Measurements from ENCODE around the gene JSRP1.
"Not testable (repeated sequence)": the region's sequence is repeated elsewhere in the genome, so short reads cannot be mapped to it uniquely, and the experiment has no call there.

Gene JSRP1

GRCh38 chr19:2282062-2282861, 26.0 kb upstream of the JSRP1 start, which contains the start of gene PEAK3:
TSS of gene PEAK3 (minus strand) at chr19:2282175. CDS start at chr19:2280931, 1,244 bp downstream.
- peak; percentile 83 for DNase-seq

GRCh38 chr19:2281265-2282061, 25.2 kb upstream of the JSRP1 start:
- DNase-seq, result not testable (repeated sequence)

GRCh38 chr19:2280633-2281264, 24.5 kb upstream of the JSRP1 start:
- DNase-seq, result no peak

GRCh38 chr19:2278459-2279158, 22.4 kb upstream of the JSRP1 start:
- DNase-seq, result no peak

- no peak for DNase-seq
These were observed 20.9 kb upstream of the JSRP1 start for GRCh38 chr19:2277138-2277537.

- no peak for DNase-seq
These were observed 20.3 kb upstream of the JSRP1 start for GRCh38 chr19:2276429-2276986.

- DNase-seq, result no peak
These were observed 19.6 kb upstream of the JSRP1 start for GRCh38 chr19:2275588-2276428.

- peak; percentile 73 for DNase-seq
These were observed 18.8 kb upstream of the JSRP1 start for GRCh38 chr19:2274931-2275535.

- no peak for DNase-seq
These were observed 18.0 kb upstream of the JSRP1 start for GRCh38 chr19:2274185-2274711.

- DNase-seq, result peak; percentile 87
These were observed 17.4 kb upstream of the JSRP1 start for GRCh38 chr19:2273356-2274184.

- DNase-seq, result no peak
These were observed 15.3 kb upstream of the JSRP1 start for GRCh38 chr19:2271234-2272103.

- DNase-seq, result peak; percentile 90
These were observed 14.4 kb upstream of the JSRP1 start for GRCh38 chr19:2270423-2271233.

- DNase-seq, result no peak
These were observed 13.9 kb upstream of the JSRP1 start for GRCh38 chr19:2270157-2270422.

GRCh38 chr19:2269244-2270156, 13.3 kb upstream of the JSRP1 start:
- DNase-seq, result peak; percentile 99

GRCh38 chr19:2268861-2269243, 12.6 kb upstream of the JSRP1 start:
- no peak for DNase-seq

- DNase-seq, result no peak
These were observed 12.2 kb upstream of the JSRP1 start for GRCh38 chr19:2268480-2268830.

Data from left hindlimb (tissue), 1 donor.